GM21360 (cell line): Measurements from ENCODE around the gene GPS2.

Source experiments
- ATAC-seq: cut with Tn5 transposase; IDR thresholded peaks from one replicate; pipeline ENCODE4 v1.9.1; 2021; ENCODE audit warnings: mild to moderate bottlenecking, moderate library complexity; ENCODE audit not compliant: unreplicated experiment

The GPS2 gene

GRCh38 chr17:7294614-7295153, 20.5 kb downstream of the GPS2 start, which contains the start of gene YBX2:
TSS of gene YBX2 (minus strand) at chr17:7294639. CDS start at chr17:7294500, 139 bp downstream.
- no peak for ATAC-seq

- ATAC-seq = no peak
These were observed 21.1 kb downstream of the GPS2 start for GRCh38 chr17:7293816-7294613.

GRCh38 chr17:7293159-7293558, 22.0 kb downstream of the GPS2 start:
- no peak for ATAC-seq

GRCh38 chr17:7292729-7293128, 22.4 kb downstream of the GPS2 start:
- no peak for ATAC-seq

- ATAC-seq = no peak
These were observed 23.0 kb downstream of the GPS2 start for GRCh38 chr17:7292194-7292593.

GRCh38 chr17:7290685-7291084, 24.5 kb downstream of the GPS2 start:
- ATAC-seq = no peak

GRCh38 chr17:7290166-7290565, 25.0 kb downstream of the GPS2 start:
- ATAC-seq = no peak

GRCh38 chr17:7289256-7290032, 25.7 kb downstream of the GPS2 start:
- ATAC-seq = no peak

- no peak for ATAC-seq
These were observed 29.5 kb downstream of the GPS2 start for GRCh38 chr17:7285679-7286078.

- ATAC-seq = no peak
These were observed 30.2 kb downstream of the GPS2 start for GRCh38 chr17:7284911-7285310.

GRCh38 chr17:7283471-7284216, 31.5 kb downstream of the GPS2 start:
- no peak for ATAC-seq

GRCh38 chr17:7282752-7283321, 32.3 kb downstream of the GPS2 start:
- no peak for ATAC-seq

- ATAC-seq = no peak
These were observed 33.0 kb downstream of the GPS2 start for GRCh38 chr17:7281953-7282751.

GRCh38 chr17:7281074-7281952, 33.8 kb downstream of the GPS2 start, which contains the start of gene SLC2A4:
TSS of gene SLC2A4 (plus strand) at chr17:7281718. CDS start at chr17:7281935, 217 bp downstream.
- ATAC-seq = peak; percentile 51

- ATAC-seq = peak; percentile 64
These were observed 34.6 kb downstream of the GPS2 start for GRCh38 chr17:7280519-7281073.

GRCh38 chr17:7279448-7279847, 35.7 kb downstream of the GPS2 start:
- ATAC-seq = no peak

- ATAC-seq = no peak
These were observed 48.4 kb downstream of the GPS2 start for GRCh38 chr17:7266784-7267183.

- ATAC-seq = no peak
These were observed 51.4 kb downstream of the GPS2 start for GRCh38 chr17:7263801-7264078.
